Measurements from ENCODE around the gene PIK3CD. TPM values are rescaled to one million over a fixed set of nuclear protein-coding genes. Genes with fewer than 3 reads are reported as not detected.

Gene PIK3CD
- total RNA-seq = 287 and 291 TPM in 2 replicates

GRCh38 chr1:9651565-9652378 is at the start of gene PIK3CD:
PIK3CD (plus strand) TSS chr1:9651731; CDS start chr1:9710456, 58,725 bp downstream.
- peak; percentile 31 for DNase-seq (ENCODE audit: low spot score)
- H3K9me3 Mint-ChIP-seq = no peaks in the 10 kb centered on the region
- peaks cover 27% of the 10 kb centered on the region for H3K36me3 Mint-ChIP-seq (ENCODE audit: low read depth)
- peak within 1 kb of the TSS; percentile 95 for H3K4me3 Mint-ChIP-seq
- peaks cover 45% of the 10 kb centered on the region for H3K4me1 Mint-ChIP-seq (ENCODE audit: low read depth)
- no peaks in the 10 kb centered on the region for H3K27me3 Mint-ChIP-seq (ENCODE audit: insufficient read depth)
- intact Hi-C loops (cut with micrococcal nuclease) = loop anchor here (2.0 to 10.0 kb wide), 3 partner anchors 171 to 417 kb away; partner anchors contain the start of genes CLSTN1, H6PD and SPSB1
- H3K27ac Mint-ChIP-seq = peak within 1 kb of the TSS; percentile 97

GRCh38 chr1:9601942-9602793 is 49.4 kb upstream of the PIK3CD start:
- Mint-ChIP-seq H3K4me3 (no peak overlapping the region), H3K9me3 (no peaks in the 10 kb centered on the region), H3K4me1 (ENCODE audit: low read depth) (no peaks in the 10 kb centered on the region), H3K27me3 (ENCODE audit: insufficient read depth) (no peaks in the 10 kb centered on the region), H3K27ac (no peak overlapping the region), H3K36me3 (ENCODE audit: low read depth) (peaks cover 4% of the 10 kb centered on the region)
- no peak for DNase-seq (ENCODE audit: low spot score)
- intact Hi-C loops (cut with micrococcal nuclease) = no loop called here

- peaks cover 7% of the 10 kb centered on the region for H3K36me3 Mint-ChIP-seq (ENCODE audit: low read depth)
- intact Hi-C loops (cut with micrococcal nuclease) = no loop called here
- no peaks in the 10 kb centered on the region for H3K4me1 Mint-ChIP-seq (ENCODE audit: low read depth)
- no peak overlapping the region for H3K4me3 Mint-ChIP-seq
- no peak for DNase-seq (ENCODE audit: low spot score)
- H3K9me3 Mint-ChIP-seq = no peaks in the 10 kb centered on the region
- no peak overlapping the region for H3K27ac Mint-ChIP-seq
- H3K27me3 Mint-ChIP-seq (ENCODE audit: insufficient read depth) = no peaks in the 10 kb centered on the region
These were observed 48.8 kb upstream of the PIK3CD start for GRCh38 chr1:9602794-9603167.

- Mint-ChIP-seq H3K4me1 (ENCODE audit: low read depth) (no peaks in the 10 kb centered on the region), H3K36me3 (ENCODE audit: low read depth) (peaks cover 8% of the 10 kb centered on the region), H3K27ac (no peak overlapping the region), H3K27me3 (ENCODE audit: insufficient read depth) (no peaks in the 10 kb centered on the region), H3K9me3 (no peaks in the 10 kb centered on the region), H3K4me3 (no peak overlapping the region)
- DNase-seq (ENCODE audit: low spot score) = no peak
- intact Hi-C loops (cut with micrococcal nuclease) = no loop called here
These were observed 48.2 kb upstream of the PIK3CD start for GRCh38 chr1:9603307-9603706.

GRCh38 chr1:9603766-9604753 is 47.5 kb upstream of the PIK3CD start:
- no peak overlapping the region for H3K27ac Mint-ChIP-seq
- H3K9me3 Mint-ChIP-seq = no peaks in the 10 kb centered on the region
- no peak overlapping the region for H3K4me3 Mint-ChIP-seq
- DNase-seq (ENCODE audit: low spot score) = no peak
- intact Hi-C loops (cut with micrococcal nuclease) = no loop called here
- no peaks in the 10 kb centered on the region for H3K27me3 Mint-ChIP-seq (ENCODE audit: insufficient read depth)
- H3K36me3 Mint-ChIP-seq (ENCODE audit: low read depth) = peaks cover 8% of the 10 kb centered on the region
- H3K4me1 Mint-ChIP-seq (ENCODE audit: low read depth) = no peaks in the 10 kb centered on the region

GRCh38 chr1:9604836-9605235 is 46.7 kb upstream of the PIK3CD start:
- H3K36me3 Mint-ChIP-seq (ENCODE audit: low read depth) = peaks cover 6% of the 10 kb centered on the region
- H3K4me1 Mint-ChIP-seq (ENCODE audit: low read depth) = no peaks in the 10 kb centered on the region
- DNase-seq (ENCODE audit: low spot score) = no peak
- no peaks in the 10 kb centered on the region for H3K9me3 Mint-ChIP-seq
- no peak overlapping the region for H3K27ac Mint-ChIP-seq
- H3K4me3 Mint-ChIP-seq = no peak overlapping the region
- intact Hi-C loops (cut with micrococcal nuclease) = no loop called here
- H3K27me3 Mint-ChIP-seq (ENCODE audit: insufficient read depth) = no peaks in the 10 kb centered on the region

- Mint-ChIP-seq H3K4me1 (ENCODE audit: low read depth) (no peaks in the 10 kb centered on the region), H3K27ac (peak overlapping the region; percentile 12), H3K36me3 (ENCODE audit: low read depth) (peaks cover 4% of the 10 kb centered on the region), H3K4me3 (no peak overlapping the region), H3K27me3 (ENCODE audit: insufficient read depth) (no peaks in the 10 kb centered on the region), H3K9me3 (no peaks in the 10 kb centered on the region)
- DNase-seq (ENCODE audit: low spot score) = no peak
- intact Hi-C loops (cut with micrococcal nuclease) = no loop called here
These were observed 45.5 kb upstream of the PIK3CD start for GRCh38 chr1:9605946-9606455.

- DNase-seq (ENCODE audit: low spot score) = no peak
- no peak overlapping the region for H3K27ac Mint-ChIP-seq
- no peaks in the 10 kb centered on the region for H3K9me3 Mint-ChIP-seq
- H3K36me3 Mint-ChIP-seq (ENCODE audit: low read depth) = peaks cover 4% of the 10 kb centered on the region
- H3K4me1 Mint-ChIP-seq (ENCODE audit: low read depth) = no peaks in the 10 kb centered on the region
- H3K27me3 Mint-ChIP-seq (ENCODE audit: insufficient read depth) = no peaks in the 10 kb centered on the region
- intact Hi-C loops (cut with micrococcal nuclease) = no loop called here
- no peak overlapping the region for H3K4me3 Mint-ChIP-seq
These were observed 45.1 kb upstream of the PIK3CD start for GRCh38 chr1:9606458-9606857.

- Mint-ChIP-seq H3K27ac (no peak overlapping the region), H3K9me3 (no peaks in the 10 kb centered on the region), H3K27me3 (ENCODE audit: insufficient read depth) (no peaks in the 10 kb centered on the region), H3K4me1 (ENCODE audit: low read depth) (no peaks in the 10 kb centered on the region), H3K4me3 (no peak overlapping the region), H3K36me3 (ENCODE audit: low read depth) (peaks cover 4% of the 10 kb centered on the region)
- no peak for DNase-seq (ENCODE audit: low spot score)
- intact Hi-C loops (cut with micrococcal nuclease) = no loop called here
These were observed 44.6 kb upstream of the PIK3CD start for GRCh38 chr1:9606948-9607347.

- H3K4me1 Mint-ChIP-seq (ENCODE audit: low read depth) = no peaks in the 10 kb centered on the region
- no peaks in the 10 kb centered on the region for H3K27me3 Mint-ChIP-seq (ENCODE audit: insufficient read depth)
- no peak for DNase-seq (ENCODE audit: low spot score)
- H3K4me3 Mint-ChIP-seq = no peak overlapping the region
- no peaks in the 10 kb centered on the region for H3K9me3 Mint-ChIP-seq
- intact Hi-C loops (cut with micrococcal nuclease) = no loop called here
- H3K27ac Mint-ChIP-seq = no peak overlapping the region
- H3K36me3 Mint-ChIP-seq (ENCODE audit: low read depth) = peaks cover 4% of the 10 kb centered on the region
These were observed 44.2 kb upstream of the PIK3CD start for GRCh38 chr1:9607352-9607751.

GRCh38 chr1:9609998-9610397 is 41.5 kb upstream of the PIK3CD start:
- H3K27me3 Mint-ChIP-seq (ENCODE audit: insufficient read depth) = no peaks in the 10 kb centered on the region
- H3K4me1 Mint-ChIP-seq (ENCODE audit: low read depth) = no peaks in the 10 kb centered on the region
- H3K4me3 Mint-ChIP-seq = no peak overlapping the region
- peaks cover 4% of the 10 kb centered on the region for H3K36me3 Mint-ChIP-seq (ENCODE audit: low read depth)
- DNase-seq (ENCODE audit: low spot score) = no peak
- H3K27ac Mint-ChIP-seq = no peak overlapping the region
- intact Hi-C loops (cut with micrococcal nuclease) = no loop called here
- H3K9me3 Mint-ChIP-seq = no peaks in the 10 kb centered on the region

- H3K4me1 Mint-ChIP-seq (ENCODE audit: low read depth) = no peaks in the 10 kb centered on the region
- peaks cover 4% of the 10 kb centered on the region for H3K36me3 Mint-ChIP-seq (ENCODE audit: low read depth)
- H3K9me3 Mint-ChIP-seq = no peaks in the 10 kb centered on the region
- no peak overlapping the region for H3K27ac Mint-ChIP-seq
- no peak for DNase-seq (ENCODE audit: low spot score)
- intact Hi-C loops (cut with micrococcal nuclease) = no loop called here
- H3K4me3 Mint-ChIP-seq = no peak overlapping the region
- no peaks in the 10 kb centered on the region for H3K27me3 Mint-ChIP-seq (ENCODE audit: insufficient read depth)
These were observed 41.0 kb upstream of the PIK3CD start for GRCh38 chr1:9610548-9610947.
